ENCODE measurements around the gene DTX2.
"Not testable (repeated sequence)": the region's sequence is repeated elsewhere in the genome, so short reads cannot be mapped to it uniquely, and the experiment has no call there.

The DTX2 gene

DNA sequence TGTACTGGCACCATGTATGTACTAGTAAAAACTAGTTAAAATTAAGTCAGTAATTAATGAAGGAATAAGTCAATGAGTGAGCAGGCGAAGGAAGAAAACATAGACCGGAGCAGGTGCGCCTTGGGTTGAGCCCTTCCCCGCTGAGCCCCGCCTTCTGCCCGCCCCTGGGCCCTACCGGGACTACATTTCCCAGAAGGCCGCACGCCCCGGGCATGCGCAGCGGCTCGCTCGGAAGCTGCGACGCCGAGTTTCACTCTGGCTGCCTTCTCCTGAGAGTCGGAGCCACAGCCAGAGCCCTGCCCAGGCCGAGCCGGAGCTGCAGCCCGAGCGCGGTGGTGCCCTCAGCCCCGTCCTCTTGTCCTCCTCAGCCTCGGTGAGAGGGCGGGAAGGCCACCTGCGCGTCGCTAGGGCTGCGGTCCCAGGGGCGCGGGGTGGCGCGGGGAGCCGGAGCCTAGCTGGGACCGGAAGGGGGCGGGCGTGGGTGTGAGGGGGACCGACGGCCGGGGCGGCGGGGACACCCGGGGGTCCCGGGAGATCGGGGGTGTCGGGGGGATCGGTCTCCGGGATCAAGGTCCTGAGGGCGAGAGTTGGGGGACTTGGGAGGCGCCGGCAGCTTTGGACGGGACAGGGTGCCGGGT lies at the start of gene DTX2:
Gene DTX2 (plus strand): TSS at position 246 of the 638 bp plus-strand sequence. CDS start 18,801 bp downstream, outside the sequence.
- not testable (repeated sequence) for DNase-seq

- no peak for DNase-seq
These were observed 49.3 kb upstream of the DTX2 start for GRCh38 chr7:76412249-76412648.

DNA sequence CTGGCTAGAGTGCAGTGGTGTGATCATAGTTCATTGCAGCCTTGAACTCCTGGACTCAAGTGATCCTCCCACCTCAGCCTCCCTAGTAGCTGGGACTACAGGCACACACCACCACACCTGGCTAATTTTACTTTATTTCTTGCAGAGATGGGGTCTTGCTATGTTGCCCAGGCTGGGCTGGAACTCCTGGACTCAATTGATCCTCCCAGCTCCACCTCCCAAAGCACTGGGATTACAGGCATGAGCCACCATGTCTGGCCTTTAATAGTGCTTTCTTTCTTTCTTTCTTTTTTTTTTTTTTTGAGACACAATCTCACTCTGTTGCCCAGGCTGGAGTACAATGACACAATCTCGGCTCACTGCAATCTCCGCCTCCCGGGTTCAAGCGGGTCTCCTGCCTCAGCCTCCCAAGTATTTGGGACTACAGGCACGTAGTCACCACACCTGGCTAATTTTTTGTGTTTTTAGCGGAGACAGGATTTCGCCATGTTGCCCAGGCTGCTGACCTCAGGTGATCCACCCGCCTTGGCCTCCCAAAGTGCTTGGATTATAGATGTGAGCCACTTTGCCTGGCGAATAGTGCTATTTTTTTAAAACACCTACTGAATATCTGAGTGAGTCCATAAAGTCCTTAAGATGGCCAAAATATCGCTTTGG lies 43.7 kb upstream of the DTX2 start:
- DNase-seq: not testable (repeated sequence)

GRCh38 chr7:76421097-76421496 lies 40.4 kb upstream of the DTX2 start:
- DNase-seq: peak; percentile 67 to 80 (median 76)

GRCh38 chr7:76423666-76424412 lies 37.7 kb upstream of the DTX2 start:
- DNase-seq: no peak

DNA sequence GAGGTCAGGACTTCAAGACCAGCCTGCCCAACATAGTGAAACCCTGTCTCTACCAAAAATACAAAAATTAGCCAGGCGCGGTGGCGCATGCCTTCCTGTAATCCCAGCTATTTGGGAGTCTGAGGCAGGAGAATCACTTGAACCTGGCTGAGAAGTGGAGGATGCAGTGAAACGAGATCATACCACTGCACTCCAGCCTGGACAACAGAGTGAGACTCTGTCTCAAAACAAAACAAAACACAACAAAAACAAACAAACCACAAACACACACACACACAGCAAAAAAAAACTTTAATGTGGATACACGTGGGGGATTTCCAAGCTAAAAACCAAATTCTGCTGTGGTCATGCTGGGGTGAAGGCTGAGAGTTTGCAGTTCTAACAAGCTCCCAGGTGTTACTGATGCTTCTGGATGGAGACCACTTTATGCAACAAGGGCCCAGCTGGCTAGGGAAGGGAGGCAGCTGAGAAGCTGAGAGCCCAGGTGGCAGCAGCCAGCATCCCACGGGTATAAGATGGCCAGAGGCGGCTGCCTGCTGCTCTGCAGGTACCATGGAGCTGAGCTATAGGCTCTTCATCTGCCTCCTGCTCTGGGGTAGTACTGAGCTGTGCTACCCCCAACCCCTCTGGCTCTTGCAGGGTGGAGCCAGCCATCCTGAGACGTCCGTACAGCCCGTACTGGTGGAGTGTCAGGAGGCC lies 36.9 kb upstream of the DTX2 start, which contains the start of gene ZP3:
Gene ZP3 (plus strand): TSS at position 538 of the 699 bp plus-strand sequence. CDS start 15 bp downstream, at position 553.
- DNase-seq: no peak

DNA sequence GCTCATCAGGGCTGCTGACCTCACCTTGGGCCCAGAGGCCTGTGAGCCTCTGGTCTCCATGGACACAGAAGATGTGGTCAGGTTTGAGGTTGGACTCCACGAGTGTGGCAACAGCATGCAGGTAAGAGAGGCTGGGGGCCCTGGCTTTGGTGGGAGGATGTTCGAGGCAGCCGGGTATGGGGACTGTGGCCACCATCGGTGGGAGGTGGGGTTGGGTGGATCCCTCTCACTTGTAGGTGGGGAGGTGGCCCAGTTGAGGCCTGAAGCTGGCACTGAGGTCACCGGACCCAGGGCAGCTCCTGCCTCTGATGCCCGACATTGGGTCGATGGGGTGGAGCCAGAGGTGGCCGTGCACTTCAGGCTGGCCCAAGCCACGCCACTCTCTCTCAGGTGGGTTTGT lies 36.4 kb upstream of the DTX2 start:
- no peak for DNase-seq

- DNase-seq: not testable (repeated sequence)
These were observed 36.0 kb upstream of the DTX2 start for GRCh38 chr7:76425558-76425957.

DNA sequence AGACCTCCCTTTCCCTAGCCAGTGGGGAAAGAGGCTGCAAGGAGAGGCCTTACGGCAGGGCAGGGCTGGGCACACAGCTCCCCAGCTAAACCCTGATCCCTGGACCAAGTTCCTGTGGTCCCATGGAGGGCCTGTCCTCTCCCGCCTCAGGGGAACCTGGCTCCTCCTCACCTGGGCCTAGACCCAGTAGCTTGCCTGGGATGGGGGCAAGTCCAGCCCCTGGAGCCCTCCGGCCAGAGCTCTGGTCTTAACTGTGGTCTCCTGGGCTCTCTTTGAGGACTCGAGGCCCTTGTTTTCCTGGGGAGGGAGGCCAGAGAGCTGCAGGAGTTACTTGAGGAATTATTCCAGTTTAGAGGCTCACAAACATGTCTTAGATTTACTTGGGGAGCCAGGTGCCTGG lies 35.3 kb upstream of the DTX2 start:
- no peak for DNase-seq

GRCh38 chr7:76427635-76428034 lies 33.9 kb upstream of the DTX2 start:
- DNase-seq: no peak

DNA sequence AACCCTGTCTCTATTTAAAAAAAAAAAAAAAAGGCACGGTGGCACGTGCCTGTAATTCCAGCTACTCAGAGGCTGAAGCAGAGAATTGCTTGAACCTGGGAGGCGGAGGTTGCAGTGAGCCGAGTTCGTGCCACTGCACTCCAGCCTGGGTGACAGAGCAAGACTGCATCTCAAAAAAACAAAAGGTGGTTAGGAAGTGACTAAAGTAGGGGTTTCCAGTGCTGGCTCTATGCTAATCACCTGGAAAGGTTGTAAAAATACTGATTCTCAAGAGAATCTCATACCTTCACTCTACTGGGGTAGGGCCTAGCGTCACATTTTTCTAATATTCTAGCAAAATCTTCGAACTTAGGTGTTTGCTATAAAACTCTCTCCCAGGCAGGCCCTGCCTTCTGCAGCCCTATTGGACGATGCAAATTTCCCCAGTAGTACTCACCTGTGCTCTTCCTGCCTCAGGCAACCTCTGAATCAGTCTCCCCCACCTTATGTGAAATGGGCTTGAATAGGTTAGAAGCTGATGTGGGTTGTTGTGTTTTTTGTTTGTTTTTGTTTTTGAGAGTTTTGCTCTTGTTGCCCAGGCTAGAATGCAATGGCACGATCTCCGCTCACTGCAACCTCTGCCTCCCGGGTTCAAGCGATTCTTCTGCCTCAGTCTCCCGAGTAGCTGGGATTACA lies 33.2 kb upstream of the DTX2 start:
- no peak for DNase-seq

DNA sequence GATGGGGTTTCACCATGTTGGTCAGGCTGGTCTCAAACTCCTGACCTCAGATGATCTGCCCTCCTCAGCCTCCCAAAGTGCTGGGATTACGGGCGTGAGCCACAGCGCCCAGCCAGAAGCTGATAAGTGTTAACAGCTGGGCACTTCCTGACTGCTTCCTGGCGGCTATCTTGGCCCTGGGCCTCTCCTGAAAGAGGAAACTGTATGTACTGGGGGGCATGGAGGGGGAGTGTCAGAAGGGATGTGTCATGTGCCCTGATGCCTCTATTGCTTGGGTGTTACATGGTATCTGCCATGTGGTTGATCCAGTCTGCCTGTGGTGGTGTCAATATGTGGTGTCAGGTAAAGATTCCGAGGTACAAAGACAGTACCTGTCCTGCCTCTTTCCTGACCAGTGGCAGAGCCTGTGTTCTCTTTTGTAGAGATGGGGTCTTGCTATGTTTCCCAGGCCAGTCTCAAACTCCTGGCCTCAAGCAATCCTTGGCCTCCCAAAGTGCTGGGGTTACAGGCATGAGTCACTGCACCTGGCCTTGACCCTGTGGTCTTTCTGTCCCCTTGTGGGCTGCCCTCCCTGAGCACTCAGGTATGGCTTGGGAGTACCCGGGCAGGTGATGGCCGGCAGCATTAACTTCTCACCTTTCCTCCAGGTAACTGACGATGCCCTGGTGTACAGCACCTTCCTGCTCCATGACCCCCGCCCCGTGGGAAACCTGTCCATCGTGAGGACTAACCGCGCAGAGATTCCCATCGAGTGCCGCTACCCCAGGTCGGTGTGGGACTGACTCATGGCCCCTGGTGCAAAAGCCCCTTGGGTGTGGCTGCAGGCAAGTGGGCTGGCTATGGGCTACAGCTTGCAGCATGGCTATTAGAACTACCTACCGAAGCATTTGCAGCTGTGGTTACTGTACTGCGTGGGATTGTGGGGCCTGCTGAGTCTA lies 32.4 kb upstream of the DTX2 start:
- peak; percentile 46 to 53 (median 51) for DNase-seq

GRCh38 chr7:76430211-76430610 lies 31.3 kb upstream of the DTX2 start:
- no peak for DNase-seq

DNA sequence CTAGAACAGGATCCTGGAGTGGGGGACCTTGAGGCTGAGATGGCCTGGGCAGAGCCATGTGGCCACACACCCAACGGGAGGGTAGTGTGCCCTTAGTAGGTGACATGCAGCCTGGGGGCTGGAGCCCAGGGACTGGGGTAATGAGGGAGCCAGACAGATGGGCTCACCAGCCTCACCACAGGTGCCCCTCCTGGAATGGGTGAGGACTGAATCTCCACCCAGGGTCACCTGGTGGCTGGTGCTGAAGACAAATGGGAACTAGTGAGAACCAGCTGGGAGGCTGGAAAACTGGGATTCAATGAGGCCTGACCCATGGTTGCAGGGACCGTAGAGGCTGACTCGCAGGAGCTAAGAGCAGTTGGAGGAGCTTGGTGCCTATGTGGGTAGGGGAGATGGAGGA lies 30.7 kb upstream of the DTX2 start:
- no peak for DNase-seq

DNA sequence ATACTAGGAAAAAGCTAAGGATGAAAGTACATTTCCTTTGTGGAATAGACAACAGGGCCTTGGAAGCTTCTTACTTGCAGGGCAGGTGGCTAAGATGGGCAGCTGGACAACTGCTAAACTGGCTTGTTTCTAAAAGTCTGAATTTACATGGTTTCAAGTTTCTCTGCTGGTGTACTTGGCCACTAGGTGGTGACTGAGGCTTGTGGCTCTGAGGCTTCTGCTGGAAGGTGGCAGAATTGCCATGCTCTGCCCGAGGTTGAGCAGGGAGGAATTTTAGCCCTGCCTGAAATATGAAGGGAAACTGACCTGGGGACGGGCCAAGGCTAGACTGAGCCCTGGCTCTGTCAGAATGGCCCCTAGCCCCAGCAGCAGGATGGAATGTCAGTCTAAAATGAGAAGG lies 23.6 kb upstream of the DTX2 start:
- DNase-seq: peak; percentile 83 to 92 (median 89)

- not testable (repeated sequence) for DNase-seq
These were observed 22.2 kb upstream of the DTX2 start for GRCh38 chr7:76439120-76439888.

DNA sequence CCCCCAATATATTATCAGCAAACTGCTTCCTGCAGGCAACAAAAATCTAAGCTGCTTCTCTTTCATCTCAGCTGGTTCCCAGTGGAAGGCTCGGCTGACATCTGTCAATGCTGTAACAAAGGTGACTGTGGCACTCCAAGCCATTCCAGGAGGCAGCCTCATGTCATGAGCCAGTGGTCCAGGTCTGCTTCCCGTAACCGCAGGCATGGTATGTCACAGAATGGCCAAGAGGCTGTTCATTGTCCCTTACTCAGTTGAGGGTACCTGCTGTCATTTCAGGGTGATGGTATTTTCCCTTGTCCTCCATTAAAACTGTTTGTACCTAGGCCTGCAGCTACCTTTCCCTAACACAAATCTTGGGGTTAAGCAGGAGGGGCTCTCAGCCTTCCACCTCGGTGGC lies 21.1 kb upstream of the DTX2 start:
- not testable (repeated sequence) for DNase-seq

DNA sequence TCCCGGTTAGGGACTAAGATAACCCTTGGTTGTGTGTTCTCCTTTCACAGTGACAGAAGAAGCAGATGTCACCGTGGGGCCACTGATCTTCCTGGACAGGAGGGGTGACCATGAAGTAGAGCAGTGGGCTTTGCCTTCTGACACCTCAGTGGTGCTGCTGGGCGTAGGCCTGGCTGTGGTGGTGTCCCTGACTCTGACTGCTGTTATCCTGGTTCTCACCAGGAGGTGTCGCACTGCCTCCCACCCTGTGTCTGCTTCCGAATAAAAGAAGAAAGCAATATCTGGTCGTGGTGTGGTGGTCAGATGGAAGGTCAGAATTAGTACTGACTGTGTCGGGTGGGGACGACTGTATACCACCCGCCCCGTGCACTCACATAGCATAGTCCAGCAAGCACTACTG lies 19.7 kb upstream of the DTX2 start:
- DNase-seq: not testable (repeated sequence)

GRCh38 chr7:76442664-76443446 lies 18.7 kb upstream of the DTX2 start:
- not testable (repeated sequence) for DNase-seq

DNA sequence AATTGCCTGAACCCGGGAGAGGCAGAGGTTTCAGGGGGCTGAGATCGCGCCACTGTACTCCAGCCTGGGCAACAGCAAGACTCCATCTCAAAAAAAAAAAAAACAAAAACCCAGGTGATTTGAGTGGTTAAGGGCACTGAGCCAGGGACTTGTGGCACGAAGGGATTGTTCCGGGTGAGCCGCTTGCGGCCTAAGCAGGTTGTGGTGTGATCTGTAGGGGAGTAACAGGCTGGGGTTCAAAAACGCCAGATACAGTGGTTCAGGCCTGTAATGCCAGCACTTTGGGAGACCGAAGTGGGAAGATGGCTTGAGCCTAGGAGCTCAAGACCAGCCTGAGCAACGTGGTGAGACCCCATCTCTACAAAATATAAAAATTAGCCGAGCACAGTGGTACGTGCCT lies 17.7 kb upstream of the DTX2 start:
- not testable (repeated sequence) for DNase-seq

Data from suppressor macrophage treated with lipopolysaccharide for 1 hour (primary cell).